T47D (cell line): ENCODE data around the gene ICOS.
A peak's percentile ranks its signal among the peaks of the same experiment; 100 is the strongest.
"Not testable (repeated sequence)": the region's sequence is repeated elsewhere in the genome, so short reads cannot be mapped to it uniquely, and the experiment has no call there.

Experiments used
- DNase-seq, 2 experiments: peaks; one replicate each; pipeline versions ENCODE4 v3.0.0 to v3.0.0-alpha.2; 2011 to 2012; ENCODE audit warnings: low read depth in 1 of 2, low spot score in 1 of 2
- JUND ChIP-seq: IDR thresholded peaks from 2 replicates; pipeline ENCODE4 v1.6.1; 2012; ENCODE audit warnings: low read depth
- in situ Hi-C: cut with HindIII; loops from 2 replicates; pipeline ENCODE4 v1.10.0; 2016; ENCODE audit warnings: low sequenced_read_pairs, low pct_unique_long_range_greater_than_20kb

ICOS gene

GRCh38 chr2:203934041-203934492, 2.5 kb upstream of the ICOS start:
- DNase-seq = no peak
- TF ChIP-seq JUND = no peak
- in situ Hi-C loops = no loop called here

- DNase-seq = no peak
- in situ Hi-C loops = no loop called here
- no peak for TF ChIP-seq JUND
Measured at GRCh38 chr2:203934711-203935438, 1.7 kb upstream of the ICOS start.

GRCh38 chr2:203935568-203935967, 995 bp upstream of the ICOS start:
- no peak for TF ChIP-seq JUND
- DNase-seq = no peak
- in situ Hi-C loops = no loop called here

- DNase-seq = no peak
- in situ Hi-C loops = no loop called here
- no peak for TF ChIP-seq JUND
Measured at GRCh38 chr2:203936949-203937348, 386 bp downstream of the ICOS start.

- in situ Hi-C loops = no loop called here
- TF ChIP-seq JUND = no peak
- no peak for DNase-seq
Measured at GRCh38 chr2:203937788-203938187, 1.2 kb downstream of the ICOS start.

GRCh38 chr2:203940039-203940438, 3.5 kb downstream of the ICOS start:
- in situ Hi-C loops = no loop called here

GRCh38 chr2:203943493-203944382, 7.2 kb downstream of the ICOS start:
- DNase-seq, in situ Hi-C loops: not testable (repeated sequence)

More at GRCh38 chr2:203940039-203940438, 3.5 kb downstream of the ICOS start:
- DNase-seq = no peak
- TF ChIP-seq JUND = no peak

GRCh38 chr2:203948733-203949132, 12.2 kb downstream of the ICOS start:
- no peak for TF ChIP-seq JUND
- no peak for DNase-seq
- in situ Hi-C loops = no loop called here

- DNase-seq = no peak
- no peak for TF ChIP-seq JUND
- in situ Hi-C loops = no loop called here
Measured at GRCh38 chr2:203949228-203949627, 12.7 kb downstream of the ICOS start.

GRCh38 chr2:203951366-203951902, 14.9 kb downstream of the ICOS start:
- TF ChIP-seq JUND = no peak
- peak in 1 of 2 experiments; percentile 73 for DNase-seq
- in situ Hi-C loops = no loop called here

- no peak for TF ChIP-seq JUND
- DNase-seq = no peak
- in situ Hi-C loops = no loop called here
Measured at GRCh38 chr2:203959265-203959664, 22.7 kb downstream of the ICOS start.

GRCh38 chr2:203959672-203960071, 23.1 kb downstream of the ICOS start:
- no peak for DNase-seq
- in situ Hi-C loops = no loop called here
- TF ChIP-seq JUND = no peak

GRCh38 chr2:203960811-203961210, 24.2 kb downstream of the ICOS start:
- DNase-seq = no peak
- in situ Hi-C loops = no loop called here
- no peak for TF ChIP-seq JUND

GRCh38 chr2:203965190-203965589, 28.6 kb downstream of the ICOS start:
- in situ Hi-C loops = not testable (repeated sequence)

More at GRCh38 chr2:203965190-203965589, 28.6 kb downstream of the ICOS start:
- not testable (repeated sequence) for DNase-seq
